H1 (cell line): Measurements from ENCODE around the gene LBH. TPM values are rescaled to one million over a fixed set of nuclear protein-coding genes. Genes with fewer than 3 reads are reported as not detected.

Source experiments
- CTCF ChIA-PET: fragments of 300-600 bp; sonication (Branson Sonifier 250); formaldehyde crosslinking; loops from one replicate; lab custom pipeline; 2021; ENCODE audit not compliant: partially characterized antibody; lab: Charles Lee
- POLR2A ChIA-PET: fragments of 300-600 bp; sonication (Branson Sonifier 250); formaldehyde crosslinking; loops from one replicate; lab custom pipeline; 2021; ENCODE audit warnings: inconsistent platforms; ENCODE audit not compliant: partially characterized antibody; lab: Charles Lee
- DNase-seq, 2 experiments: peaks; one replicate each; pipeline versions ENCODE4 v3.0.0 to v3.0.0-alpha.2; 2010 to 2022; ENCODE audit warnings: low spot score in 2 of 2, low read depth in 1 of 2, mixed read lengths in 1 of 2
- FAIRE-seq: peaks from 2 replicates; lab custom pipeline; 2011; peaks lifted over from hg19 to GRCh38; lab: Jason Lieb, UNC
- H2AFZ ChIP-seq: 2 replicates; pipeline ENCODE4 v1.8.1; 2012; ENCODE audit warnings: low read length, inconsistent platforms
- H2AK5ac ChIP-seq: 2 replicates; pipeline ENCODE4 v1.6.1; 2013; ENCODE audit warnings: low read depth, low read length
- H2BK120ac ChIP-seq: replicated peaks from 2 replicates; pipeline ENCODE3; 2013; ENCODE audit warnings: low read depth, low read length, inconsistent platforms
- H2BK12ac ChIP-seq: 2 replicates; pipeline ENCODE4 v1.6.1; 2013; ENCODE audit warnings: low read depth, low read length
- H2BK15ac ChIP-seq: 2 replicates; pipeline ENCODE4 v1.6.1; 2013; ENCODE audit warnings: low read length
- H2BK20ac ChIP-seq: 2 replicates; pipeline ENCODE4 v1.6.1; 2013; ENCODE audit warnings: low read length
- H2BK5ac ChIP-seq: 2 replicates; pipeline ENCODE4 v1.6.1; 2013; ENCODE audit warnings: low read depth, low read length
- H3K14ac ChIP-seq: 2 replicates; pipeline ENCODE4 v1.6.1; 2013; ENCODE audit warnings: inconsistent platforms; ENCODE audit not compliant: insufficient read length
- H3K18ac ChIP-seq: 2 replicates; pipeline ENCODE4 v1.6.1; 2013; ENCODE audit warnings: low read length; ENCODE audit errors: extremely low read depth
- H3K23ac ChIP-seq: 2 replicates; pipeline ENCODE4 v1.6.1; 2013; ENCODE audit warnings: inconsistent platforms; ENCODE audit not compliant: insufficient read length
- H3K23me2 ChIP-seq: 2 replicates; pipeline ENCODE4 v1.6.1; 2013; ENCODE audit warnings: low read depth, low read length
- H3K27ac ChIP-seq: 2 replicates; pipeline ENCODE4 v1.6.1; 2011; ENCODE audit warnings: low read depth, low read length, inconsistent platforms
- H3K27me3 ChIP-seq, 4 experiments: replicated peaks in 1 of 4; 1 replicate in 1 of 4; 2 replicates in 3 of 4; pipeline versions ENCODE4 v1.6.1 to v1.8.1; 2011 to 2013; ENCODE audit warnings: low read length in 3 of 4, mild to moderate bottlenecking in 3 of 4, inconsistent platforms in 2 of 4, mixed read lengths in 2 of 4, moderate library complexity in 1 of 4; ENCODE audit not compliant: control insufficient read depth in 3 of 4, insufficient read depth in 3 of 4; ENCODE audit errors: extremely low read depth in 1 of 4
- H3K36me3 ChIP-seq, 4 experiments: 2 replicates each; pipeline versions ENCODE4 v1.6.1 to v1.8.1; 2011 to 2013; ENCODE audit warnings: mild to moderate bottlenecking in 4 of 4, low read length in 3 of 4, moderate library complexity in 2 of 4, control low read depth in 1 of 4, inconsistent platforms in 1 of 4; ENCODE audit not compliant: insufficient read depth in 4 of 4, control insufficient read depth in 2 of 4
- H3K4ac ChIP-seq: replicated peaks from 2 replicates; pipeline ENCODE3; 2013; ENCODE audit warnings: low read length, low read depth, mixed read lengths, inconsistent platforms; ENCODE audit not compliant: insufficient read length
- H3K4me1 ChIP-seq, 4 experiments: replicated peaks in 1 of 4; 1 replicate in 1 of 4; 2 replicates in 3 of 4; pipeline versions ENCODE4 v1.6.1 to v1.8.1; 2011 to 2013; ENCODE audit warnings: low read length in 3 of 4, inconsistent platforms in 2 of 4, mixed read lengths in 1 of 4; ENCODE audit not compliant: insufficient read depth in 4 of 4, control insufficient read depth in 3 of 4
- H3K4me2 ChIP-seq, 2 experiments: 2 replicates each; pipeline versions ENCODE4 v1.6.1 to v1.8.1; 2011 to 2013; ENCODE audit warnings: low read depth in 2 of 2, low read length in 2 of 2, control low read depth in 1 of 2, inconsistent platforms in 1 of 2, mild to moderate bottlenecking in 1 of 2; ENCODE audit not compliant: insufficient read depth in 1 of 2
- H3K4me3 ChIP-seq, 4 experiments: fragments of 200-600, 300-600 bp in 1 of 4; sonication (generic), shearing (Covaris generic), sonication (Bioruptor Twin) in 1 of 4; 2 replicates each; pipeline versions ENCODE4 v1.5.1 to v1.8.1; 2011 to 2016; ENCODE audit warnings: low read length in 4 of 4, low read depth in 3 of 4, control low read depth in 2 of 4, inconsistent platforms in 2 of 4, mild to moderate bottlenecking in 2 of 4, mixed read lengths in 1 of 4, moderate library complexity in 1 of 4; ENCODE audit not compliant: insufficient read depth in 2 of 4; ENCODE audit errors: extremely low read depth in 1 of 4
- H3K56ac ChIP-seq: replicated peaks from 2 replicates; pipeline ENCODE3; 2013; ENCODE audit warnings: low read depth, mild to moderate bottlenecking, mixed read lengths, low read length, inconsistent platforms; ENCODE audit not compliant: insufficient read length
- H3K79me1 ChIP-seq: 2 replicates; pipeline ENCODE4 v1.6.1; 2013; ENCODE audit warnings: low read depth, low read length, control low read depth
- H3K79me2 ChIP-seq, 2 experiments: 2 replicates each; pipeline versions ENCODE4 v1.6.1 to v1.8.1; 2012 to 2013; ENCODE audit warnings: low read length in 2 of 2, mild to moderate bottlenecking in 2 of 2, inconsistent platforms in 1 of 2; ENCODE audit not compliant: insufficient read depth in 2 of 2, control insufficient read depth in 1 of 2
- H3K9ac ChIP-seq, 4 experiments: replicated peaks in 1 of 4; 1 replicate in 1 of 4; 2 replicates in 3 of 4; pipeline versions ENCODE4 v1.6.1 to v1.8.1; 2011 to 2013; ENCODE audit warnings: low read depth in 3 of 4, low read length in 3 of 4, control low read depth in 2 of 4, mild to moderate bottlenecking in 2 of 4, moderate library complexity in 2 of 4, inconsistent platforms in 1 of 4; ENCODE audit errors: extremely low read depth in 1 of 4
- H3K9me3 ChIP-seq, 2 experiments: 2 replicates each; pipeline versions ENCODE4 v1.6.1 to v1.8.1; 2012 to 2013; ENCODE audit warnings: mild to moderate bottlenecking in 2 of 2, moderate library complexity in 2 of 2, control low read depth in 1 of 2, inconsistent platforms in 1 of 2, low read depth in 1 of 2, low read length in 1 of 2, mixed read lengths in 1 of 2; ENCODE audit not compliant: insufficient read depth in 2 of 2
- H4K20me1 ChIP-seq, 2 experiments: replicated peaks in 1 of 2; 2 replicates each; pipeline versions ENCODE3 to v1.8.1; 2011 to 2013; ENCODE audit warnings: inconsistent platforms in 2 of 2, low read length in 2 of 2, mild to moderate bottlenecking in 1 of 2; ENCODE audit not compliant: insufficient read depth in 2 of 2, control insufficient read depth in 1 of 2
- H4K5ac ChIP-seq: 2 replicates; pipeline ENCODE4 v1.6.1; 2013; ENCODE audit warnings: low read length, low read depth, mixed read lengths, inconsistent platforms; ENCODE audit not compliant: insufficient read length
- H4K8ac ChIP-seq: 2 replicates; pipeline ENCODE4 v1.8.0; 2013; ENCODE audit warnings: mild to moderate bottlenecking, moderate library complexity, low read length, inconsistent platforms; ENCODE audit not compliant: insufficient read depth; ENCODE audit errors: extremely low read depth
- H4K91ac ChIP-seq: replicated peaks from 2 replicates; pipeline ENCODE3; 2013; ENCODE audit warnings: low read length, mixed read lengths, inconsistent platforms; ENCODE audit not compliant: insufficient read length
- CBX8 ChIP-seq: fragments of 300-800, 300-1000 bp; sonication (generic); IDR thresholded peaks from 2 replicates; pipeline ENCODE4 v1.7.1; 2016; ENCODE audit warnings: low read depth, low read length, borderline replicate concordance
- JUN ChIP-seq: IDR thresholded peaks from 2 replicates; pipeline ENCODE4 v1.6.1; 2011; ENCODE audit warnings: low read depth, mild to moderate bottlenecking, improper control_type of control experiment, low read length
- JUND ChIP-seq: IDR thresholded peaks from 2 replicates; pipeline ENCODE4 v1.6.1; 2011; ENCODE audit warnings: mild to moderate bottlenecking, improper control_type of control experiment, low read length
- MAX ChIP-seq: IDR thresholded peaks from 2 replicates; pipeline ENCODE4 v1.6.1; 2012; ENCODE audit warnings: inconsistent platforms
- POU5F1 ChIP-seq: IDR thresholded peaks from 2 replicates; pipeline ENCODE4 v1.6.1; 2011; ENCODE audit warnings: low read depth, mild to moderate bottlenecking, low read length, moderate library complexity
- RXRA ChIP-seq: IDR thresholded peaks from 2 replicates; pipeline ENCODE4 v1.6.1; 2011; ENCODE audit warnings: low read depth, mild to moderate bottlenecking, low read length, moderate library complexity; ENCODE audit not compliant: insufficient read depth
- SIRT6 ChIP-seq: IDR thresholded peaks from one replicate; pipeline ENCODE4 v1.7.1; 2012; ENCODE audit warnings: low read length, inconsistent platforms
- SP4 ChIP-seq: IDR thresholded peaks from 2 replicates; pipeline ENCODE4 v1.6.1; 2012; ENCODE audit warnings: low read length, inconsistent platforms
- SUZ12 ChIP-seq: fragments of 200-600 bp; sonication (generic); IDR thresholded peaks from 2 replicates; pipeline ENCODE4 v1.6.1; 2012; ENCODE audit warnings: mild to moderate bottlenecking, inconsistent platforms, low read length, moderate library complexity, mixed read lengths
- TAF1 ChIP-seq: IDR thresholded peaks from 2 replicates; pipeline ENCODE4 v1.6.1; 2011; ENCODE audit warnings: mild to moderate bottlenecking, low read depth, low read length
- TCF12 ChIP-seq: IDR thresholded peaks from 2 replicates; pipeline ENCODE4 v1.6.1; 2011; ENCODE audit warnings: low read depth, mild to moderate bottlenecking, low read length
- WGBS, 2 experiments: shearing (Covaris generic) in 1 of 2; methylation state at CpG; one replicate each; pipeline versions ENCODE4 v1.1.6 to v1.1.7; 2013 to 2015; ENCODE audit warnings: low lambda C conversion rate in 2 of 2, mixed read lengths in 2 of 2, inconsistent platforms in 1 of 2, low coverage in 1 of 2, missing lambda C conversion rate in 1 of 2; ENCODE audit not compliant: insufficient replicate concordance in 2 of 2, insufficient coverage in 1 of 2, insufficient read length in 1 of 2; ENCODE audit errors: extremely low coverage in 1 of 2, missing lambda C conversion rate in 1 of 2; 5-methylcytosine and 5-hydroxymethylcytosine counted together
- polyA plus RNA-seq, 7 experiments: library from polyadenylated mRNA; depleted of rRNA in 3 of 7; stranded (reverse) in 5 of 7; unstranded in 2 of 7; fragments of >200 nt in 5 of 7; fragments of 200-250 nt in 2 of 7; gene quantifications; 1 replicate in 5 of 7; 2 replicates in 1 of 7; 4 replicates in 1 of 7; pipeline versions ENCODE4 v1.2.1 to v1.2.3, GENCODE V29; 2011 to 2013; ENCODE audit warnings: missing spikeins in 2 of 7, mixed read lengths in 2 of 7
- total RNA-seq: library from RNA; stranded (reverse); fragmentation: NEBNext Ultra II Directional; extraction: Animal tissue kit (Norgen Biotek cat#: 25700); gene quantifications from 2 replicates; pipeline ENCODE4 v1.2.1, GENCODE V29; 2021

Gene LBH
- total and polyA plus RNA-seq, 2 of the 8 experiments (the other 6 are each of a cell fraction or from before 2014, with no cell fraction given) = 25.7 to 34.5 TPM

GRCh38 chr2:30264274-30264673 lies 32.9 kb downstream of the LBH start:
- no peaks in the 10 kb centered on the region for H3K9me3 ChIP-seq
- no peak overlapping the region for H2BK120ac ChIP-seq
- no peak overlapping the region for H2AK5ac ChIP-seq
- no peak overlapping the region for H2BK12ac ChIP-seq
- TF ChIP-seq TAF1 (no peak), SP4 (no peak), TCF12 (no peak), RXRA (no peak), MAX (no peak), JUND (no peak), SUZ12 (no peak), POU5F1 (no peak), JUN (no peak), SIRT6 (no peak), CBX8 (no peak)
- no peak overlapping the region for H3K4ac ChIP-seq
- FAIRE-seq = no peak
- H3K23me2 ChIP-seq = no peaks in the 10 kb centered on the region; the same call in 1 of the 2 replicates
- no peak overlapping the region for H3K4me3 ChIP-seq
- ChIA-PET CTCF (interaction anchor here (0.6 to 0.8 kb wide), 2 partner anchors 16 to 245 kb away, joined by 3 to 5 read pairs; no protein-coding TSS in a partner anchor), POLR2A (no interaction called here)
- H3K27ac ChIP-seq = no peak overlapping the region
- H3K27me3 ChIP-seq = no peaks in the 10 kb centered on the region
- H4K20me1 ChIP-seq = no peaks in the 10 kb centered on the region
- no peak overlapping the region for H3K9ac ChIP-seq
- no peak overlapping the region for H3K14ac ChIP-seq
- no peak overlapping the region for H3K56ac ChIP-seq
- no peak overlapping the region for H4K5ac ChIP-seq
- H3K4me2 ChIP-seq = no peak overlapping the region
- no peak for DNase-seq
- H3K18ac ChIP-seq = no peak overlapping the region
- no peak overlapping the region for H2AFZ ChIP-seq
- no peak overlapping the region for H4K8ac ChIP-seq
- H3K23ac ChIP-seq = no peak overlapping the region
- H3K79me2 ChIP-seq = no peaks in the 10 kb centered on the region
- no peak overlapping the region for H4K91ac ChIP-seq
- H3K36me3 ChIP-seq = no peaks in the 10 kb centered on the region; a peak in 1 of 8 replicates
- peaks cover 0 to 5% (median 2%) of the 10 kb centered on the region in 4 experiments; a peak in 3 of 7 replicates for H3K4me1 ChIP-seq
- no peak overlapping the region for H2BK5ac ChIP-seq
- no peak overlapping the region for H2BK15ac ChIP-seq
- H3K79me1 ChIP-seq = no peaks in the 10 kb centered on the region
- 86% methylated on average over 3 of the region's 3 CpGs; no CpG with 5 or more reads in 1 of the 2 experiments for WGBS, 2 experiments
- H2BK20ac ChIP-seq = no peak overlapping the region
